GM12878 (cell line): ENCODE measurements around the gene MAGEA6. TPM values are rescaled to one million over a fixed set of nuclear protein-coding genes. Genes with fewer than 3 reads are reported as not detected.
A peak's percentile ranks its signal among the peaks of the same experiment; 100 is the strongest.
"Not testable (repeated sequence)": the region's sequence is repeated elsewhere in the genome, so short reads cannot be mapped to it uniquely, and the experiment has no call there.

Experiments
- ATAC-seq: fragments of 200-7000 bp; cut with Tn5 transposase; 3 replicates; pipeline ENCODE4 v1.9.1; 2020; ENCODE audit warnings: mild to moderate bottlenecking, moderate library complexity
- Bru-seq: library from RNA; stranded (reverse); fragments of 400-500 nt; gene quantifications from one replicate; lab custom pipeline; 2021; lab: Mats Ljungman, UMichigan
- BruChase-seq, 2 experiments: library from RNA; stranded (reverse); fragments of 400-500 nt; gene quantifications; one replicate each; lab custom pipeline; 2021; lab: Mats Ljungman, UMichigan
- BruUV-seq: library from RNA; stranded (reverse); fragments of 400-500 nt; replicated peaks from 2 replicates; lab custom pipeline; 2021; lab: Mats Ljungman, UMichigan
- CTCF ChIA-PET: fragments of 300-600 bp; sonication (Branson Sonifier 250); formaldehyde crosslinking; extraction: SDS; loops from one replicate; lab custom pipeline; 2021; ENCODE audit warnings: inconsistent platforms; lab: Yijun Ruan, JAX
- POLR2A ChIA-PET: fragments of 350-600 bp; formaldehyde crosslinking; extraction: SDS; loops from one replicate; lab custom pipeline; 2021; ENCODE audit warnings: inconsistent platforms; lab: Charles Lee
- RAD21 ChIA-PET: fragments of 300-600 bp; sonication (Branson Sonifier 250); formaldehyde crosslinking; loops from one replicate; lab custom pipeline; 2023; ENCODE audit warnings: antibody characterized with exemption; ENCODE audit not compliant: unreplicated experiment; lab: Charles Lee
- SMC1A ChIA-PET: fragments of 300-600 bp; sonication (Branson Sonifier 250); formaldehyde crosslinking; loops from one replicate; lab custom pipeline; 2023; ENCODE audit not compliant: unreplicated experiment, uncharacterized antibody; lab: Charles Lee
- DNase-seq: peaks from one replicate; pipeline ENCODE4 v3.0.0-alpha.2; 2011; ENCODE audit warnings: low read depth, low spot score
- FAIRE-seq: peaks from 3 replicates; lab custom pipeline; 2011; peaks lifted over from hg19 to GRCh38; lab: Jason Lieb, UNC
- H2AFZ ChIP-seq: 2 replicates; pipeline ENCODE4 v1.6.0; 2011; ENCODE audit warnings: low read depth, low read length, control low read depth; ENCODE audit not compliant: control insufficient read depth
- H3K27ac ChIP-seq: 2 replicates; pipeline ENCODE4 v1.5.1; 2011; ENCODE audit warnings: control low read depth; ENCODE audit not compliant: control insufficient read depth, insufficient read depth
- H3K27me3 ChIP-seq, 2 experiments: replicated peaks in 1 of 2; 2 replicates each; pipeline versions ENCODE4 v1.6.0 to v1.6.1; 2011; ENCODE audit warnings: low read length in 1 of 2; ENCODE audit not compliant: control insufficient read depth in 2 of 2, insufficient read depth in 2 of 2
- H3K36me3 ChIP-seq, 2 experiments: 2 replicates each; pipeline ENCODE4 v1.5.1; 2011; ENCODE audit warnings: low read length in 1 of 2; ENCODE audit not compliant: control insufficient read depth in 2 of 2, insufficient read depth in 2 of 2
- H3K4me1 ChIP-seq: 2 replicates; pipeline ENCODE4 v1.6.1; 2011; ENCODE audit warnings: mild to moderate bottlenecking, low read length, moderate library complexity, mixed read lengths; ENCODE audit not compliant: control insufficient read depth, insufficient read depth
- H3K4me2 ChIP-seq: 2 replicates; pipeline ENCODE4 v1.6.0; 2011; ENCODE audit warnings: control low read depth; ENCODE audit not compliant: control insufficient read depth, insufficient read depth
- H3K4me3 ChIP-seq: fragments of 200-600 bp; sonication (generic); 2 replicates; pipeline ENCODE4 v1.5.1; 2016
- H3K79me2 ChIP-seq: 2 replicates; pipeline ENCODE4 v1.6.0; 2011; ENCODE audit warnings: low read length; ENCODE audit not compliant: control insufficient read depth, insufficient read depth
- H3K9ac ChIP-seq: 2 replicates; pipeline ENCODE4 v1.8.0; 2011; ENCODE audit warnings: low read length, control low read depth, mixed read lengths; ENCODE audit not compliant: control insufficient read depth, insufficient read depth
- H3K9me3 ChIP-seq: replicated peaks from 3 replicates; pipeline ENCODE4 v1.5.1; 2011; ENCODE audit warnings: mild to moderate bottlenecking, low read length; ENCODE audit not compliant: control insufficient read depth, insufficient read depth
- H4K20me1 ChIP-seq: 2 replicates; pipeline ENCODE4 v1.6.0; 2011; ENCODE audit not compliant: control insufficient read depth, insufficient read depth
- WGBS: methylation state at CpG from one replicate; pipeline ENCODE4 v1.1.6; 2016; ENCODE audit warnings: low lambda C conversion rate; ENCODE audit not compliant: insufficient replicate concordance, insufficient coverage; ENCODE audit errors: missing lambda C conversion rate; 5-methylcytosine and 5-hydroxymethylcytosine counted together
- in situ Hi-C: fragments of 300-500 bp; cut with MboI; formaldehyde crosslinking; loops from 9 replicates; pipeline ENCODE4 v1.14.3; 2018; ENCODE audit warnings: mixed read lengths
- intact Hi-C: fragments of 100-400 bp; cut with micrococcal nuclease; formaldehyde crosslinking; loops from one replicate; pipeline ENCODE4 v1.14.2; 2022; ENCODE audit not compliant: unreplicated experiment
- long read RNA-seq, 2 experiments: library from polyadenylated mRNA; unstranded; transcript quantifications; one replicate each; pipeline ENCODE4 v2.0.0, GENCODE V29; 2019 to 2020
- polyA minus RNA-seq, 3 experiments: library from RNA; depleted of rRNA, polyadenylated mRNA; stranded (reverse); fragments of >200 nt; gene quantifications; 2 replicates each; pipeline ENCODE4 v1.2.3, GENCODE V29; 2011
- polyA plus RNA-seq, 11 experiments: library from polyadenylated mRNA; depleted of rRNA in 4 of 11; unstranded in 6 of 11; stranded (reverse) in 5 of 11; fragments of >200 nt; fragmentation: Nextera tagmentation in 4 of 11; fragmentation: Illumina TruSeq in 1 of 11; extraction: Ambion mirVana in 4 of 11; extraction: Trizol in 1 of 11; gene quantifications; 1 replicate in 1 of 11; 2 replicates in 10 of 11; pipeline versions ENCODE4 v1.2.1 to v1.2.3, GENCODE V29; 2011 to 2016; ENCODE audit warnings: inconsistent platforms in 2 of 11, missing spikeins in 2 of 11, low read depth in 1 of 11
- total RNA-seq, 4 experiments: library from RNA; depleted of rRNA in 3 of 4; stranded (reverse); fragments of >200 nt in 3 of 4; fragmentation: Illumina TruSeq in 1 of 4; extraction: Trizol in 1 of 4; gene quantifications; 2 replicates each; pipeline versions ENCODE4 v1.2.1 to v1.2.3, GENCODE V29; 2013 to 2021

MAGEA6 gene, protein sequence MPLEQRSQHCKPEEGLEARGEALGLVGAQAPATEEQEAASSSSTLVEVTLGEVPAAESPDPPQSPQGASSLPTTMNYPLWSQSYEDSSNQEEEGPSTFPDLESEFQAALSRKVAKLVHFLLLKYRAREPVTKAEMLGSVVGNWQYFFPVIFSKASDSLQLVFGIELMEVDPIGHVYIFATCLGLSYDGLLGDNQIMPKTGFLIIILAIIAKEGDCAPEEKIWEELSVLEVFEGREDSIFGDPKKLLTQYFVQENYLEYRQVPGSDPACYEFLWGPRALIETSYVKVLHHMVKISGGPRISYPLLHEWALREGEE
- total RNA-seq (2013; cell fraction: nucleolus; rRNA removed), result not detected in 2 replicates
- total RNA-seq (2014; rRNA removed) (not detected in 2 replicates), total RNA-seq (2014; rRNA removed; fragmentation: Illumina TruSeq; extraction: Trizol) (not detected in 2 replicates), total RNA-seq (2021) (0.16 TPM in 1 of 2 replicates, not detected in the other), polyA plus RNA-seq (2011; rRNA removed) (1.9 and 2.7 TPM in 2 replicates), polyA plus RNA-seq (2014; fragmentation: Illumina TruSeq; extraction: Trizol) (not detected in 2 replicates), polyA plus RNA-seq (2014; fragmentation: Nextera tagmentation; extraction: Ambion mirVana) (not detected), polyA plus RNA-seq (2014; rRNA removed) (0.04 and 0.38 TPM in 2 replicates), polyA plus RNA-seq (2016; fragmentation: Nextera tagmentation; extraction: Ambion mirVana) (not detected), polyA minus RNA-seq (2011; rRNA and poly(A)+ RNA removed) (1.5 and 3.4 TPM in 2 replicates), Bru-seq, nascent RNA (percentile 14 among the genes with signal in this experiment), BruChase-seq, experiment 1, labeled RNA remaining after a 6-hour chase (percentile 21 among the genes with signal in this experiment), BruChase-seq, experiment 2, labeled RNA remaining after a 2-hour chase (percentile 14 among the genes with signal in this experiment)
- polyA plus RNA-seq (2011; ENCODE audit: low read depth), result not detected
- 1.9 and 2.3 TPM in 2 replicates for polyA plus RNA-seq (2011; cell fraction: cytosol; rRNA removed)
- polyA plus RNA-seq (2011; cell fraction: nucleus; rRNA removed), result 1.2 TPM in 2 replicates
- not detected in 2 replicates for polyA plus RNA-seq (2012)
- 0.94 TPM in 1 of 2 replicates, not detected in the other for polyA minus RNA-seq (2011; cell fraction: cytosol; rRNA and poly(A)+ RNA removed)
- 0.36 and 0.96 TPM in 2 replicates for polyA minus RNA-seq (2011; cell fraction: nucleus; rRNA and poly(A)+ RNA removed)
- long read RNA-seq, experiment 1, partial matches to known transcripts, result 0 of 3 reads
- long read RNA-seq, experiment 1, other reads (novel, unspliced or antisense), result 0 of 3 reads
- long read RNA-seq, experiment 2, transcript MAGEA6-201 (3 exons, 1,740 nt), result major isoform, 7 of 9 reads
- long read RNA-seq, experiment 2, partial matches to known transcripts, result 2 of 9 reads
- long read RNA-seq, experiment 2, other reads (novel, unspliced or antisense), result 0 of 9 reads

DNA sequence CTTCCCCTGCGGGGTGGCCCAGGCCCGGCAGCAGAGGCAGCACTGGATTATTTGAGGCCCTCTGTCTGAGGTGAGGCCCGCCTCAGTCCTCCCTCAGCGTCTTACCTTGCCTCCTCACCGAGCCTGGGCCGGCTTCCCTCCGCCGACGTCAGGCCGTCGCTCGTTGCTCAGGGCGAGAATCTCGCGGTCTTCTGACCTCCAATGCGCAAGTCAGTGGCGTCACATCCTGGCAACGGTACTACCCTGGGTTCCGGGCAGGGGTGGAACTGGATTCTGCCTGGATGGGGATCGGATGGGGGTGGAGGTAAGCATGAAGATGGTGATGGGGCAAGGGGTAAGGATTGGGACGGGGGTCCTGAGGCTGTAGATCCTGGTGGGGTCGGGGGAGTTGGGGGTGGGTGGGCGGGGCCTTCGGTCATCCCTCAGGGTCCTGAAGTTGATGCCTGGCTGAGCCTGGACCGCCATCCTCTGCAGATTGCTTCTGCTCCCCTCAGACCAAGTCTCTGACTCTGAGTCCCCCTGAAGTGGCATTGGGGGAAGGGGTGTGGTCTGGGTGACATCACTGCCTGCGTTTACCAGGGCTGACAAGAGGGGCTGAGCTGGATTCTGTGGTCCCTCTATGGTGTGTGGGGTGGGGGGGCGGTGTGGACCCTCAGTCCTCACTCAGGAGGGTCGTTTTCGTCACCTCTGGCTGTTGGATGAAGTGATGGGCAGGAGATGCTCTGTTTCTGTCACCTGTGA is at the start of gene MAGEA6:
MAGEA6 (minus strand) TSS at position 141 of the 741 bp plus-strand sequence. CDS start 2,039 bp downstream, outside the sequence.
- SMC1A ChIA-PET, H2AFZ ChIP-seq, H3K27me3 ChIP-seq, POLR2A ChIA-PET, DNase-seq, BruUV-seq, H3K9me3 ChIP-seq, CTCF ChIA-PET, H4K20me1 ChIP-seq, intact Hi-C loops, H3K27ac ChIP-seq, FAIRE-seq, RAD21 ChIA-PET, H3K4me2 ChIP-seq, H3K9ac ChIP-seq, H3K79me2 ChIP-seq, H3K36me3 ChIP-seq, H3K4me1 ChIP-seq, H3K4me3 ChIP-seq, ATAC-seq: not testable (repeated sequence)
- whole genome bisulfite sequencing, result no CpG with 5 or more reads among the region's 29 CpGs
- in situ Hi-C loops, result loop anchor here (25.0 kb wide), 1 partner anchor 107 kb away; no protein-coding TSS in a partner anchor
